GM12892 (cell line): ENCODE measurements around the gene GAL3ST3.
"Not testable (repeated sequence)": the region's sequence is repeated elsewhere in the genome, so short reads cannot be mapped to it uniquely, and the experiment has no call there.

ENCODE experiments used
- DNase-seq: peaks from one replicate; pipeline ENCODE4 v3.0.0; 2011; ENCODE audit not compliant: insufficient read length
- FAIRE-seq: peaks from 2 replicates; lab custom pipeline; 2011; peaks lifted over from hg19 to GRCh38; lab: Jason Lieb, UNC
- POLR2A ChIP-seq: IDR thresholded peaks from 2 replicates; pipeline ENCODE4 v1.6.1; 2011; ENCODE audit warnings: low read depth, low read length, control low read depth
- POLR2AphosphoS5 ChIP-seq: IDR thresholded peaks from 2 replicates; pipeline ENCODE4 v1.6.1; 2011; ENCODE audit warnings: low read depth, low read length, control low read depth
- TAF1 ChIP-seq: IDR thresholded peaks from 2 replicates; pipeline ENCODE4 v1.6.1; 2011; ENCODE audit warnings: low read depth, mild to moderate bottlenecking, control low read depth, low read length, borderline replicate concordance

GAL3ST3 gene

DNA sequence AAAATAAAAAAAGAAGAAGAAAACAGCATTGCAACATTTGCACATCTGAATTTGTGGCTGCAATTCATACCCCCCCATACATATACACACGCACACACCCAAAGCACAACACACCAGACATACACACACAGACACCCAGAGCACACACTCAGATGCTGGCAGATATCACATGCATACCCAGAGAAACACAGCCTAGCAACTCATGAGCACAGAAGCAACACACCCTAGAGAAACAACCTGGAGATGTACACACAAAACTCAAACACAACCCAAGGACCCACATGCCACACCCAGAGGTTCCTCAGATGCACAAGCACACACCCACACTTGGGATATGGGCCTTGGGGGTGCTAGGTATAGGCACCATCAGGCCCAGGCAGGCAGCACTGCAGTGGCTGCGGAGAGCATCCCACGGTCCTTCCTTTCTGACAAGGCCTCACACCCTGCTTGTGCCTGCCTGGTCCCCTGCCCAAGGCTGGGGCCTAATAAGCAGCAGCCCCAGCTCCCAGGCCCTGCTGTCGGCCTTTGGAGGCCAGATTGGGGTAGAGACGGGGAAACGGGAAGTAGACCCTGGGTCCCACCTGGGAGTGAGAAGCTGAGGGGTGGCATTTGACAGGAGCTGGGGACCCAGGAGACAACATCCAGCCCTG lies 34.0 kb downstream of the GAL3ST3 start:
- FAIRE-seq (no peak), DNase-seq (no peak)
- TF ChIP-seq TAF1, result no peak
- TF ChIP-seq POLR2A, result no peak
- TF ChIP-seq POLR2AphosphoS5, result no peak

DNA sequence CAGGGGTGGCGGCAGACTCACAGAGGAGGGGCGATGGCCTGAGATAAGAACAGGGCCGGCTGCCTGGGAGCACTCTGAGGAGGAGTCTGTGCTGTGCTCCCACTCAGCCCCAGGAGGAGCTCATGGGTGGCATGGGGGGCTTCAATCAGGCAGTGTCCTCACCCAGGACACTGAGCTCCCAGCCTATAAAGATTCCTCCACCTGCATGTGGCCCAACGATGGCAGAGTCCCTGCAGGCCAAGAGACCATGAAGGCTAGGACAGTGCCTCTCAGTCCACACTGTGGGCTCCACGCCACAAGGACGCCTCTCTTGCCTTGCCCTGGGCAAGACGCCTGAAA lies 35.2 kb downstream of the GAL3ST3 start:
- no peak for FAIRE-seq
- DNase-seq, result no peak
- TF ChIP-seq TAF1 (no peak), POLR2A (no peak), POLR2AphosphoS5 (no peak)

DNA sequence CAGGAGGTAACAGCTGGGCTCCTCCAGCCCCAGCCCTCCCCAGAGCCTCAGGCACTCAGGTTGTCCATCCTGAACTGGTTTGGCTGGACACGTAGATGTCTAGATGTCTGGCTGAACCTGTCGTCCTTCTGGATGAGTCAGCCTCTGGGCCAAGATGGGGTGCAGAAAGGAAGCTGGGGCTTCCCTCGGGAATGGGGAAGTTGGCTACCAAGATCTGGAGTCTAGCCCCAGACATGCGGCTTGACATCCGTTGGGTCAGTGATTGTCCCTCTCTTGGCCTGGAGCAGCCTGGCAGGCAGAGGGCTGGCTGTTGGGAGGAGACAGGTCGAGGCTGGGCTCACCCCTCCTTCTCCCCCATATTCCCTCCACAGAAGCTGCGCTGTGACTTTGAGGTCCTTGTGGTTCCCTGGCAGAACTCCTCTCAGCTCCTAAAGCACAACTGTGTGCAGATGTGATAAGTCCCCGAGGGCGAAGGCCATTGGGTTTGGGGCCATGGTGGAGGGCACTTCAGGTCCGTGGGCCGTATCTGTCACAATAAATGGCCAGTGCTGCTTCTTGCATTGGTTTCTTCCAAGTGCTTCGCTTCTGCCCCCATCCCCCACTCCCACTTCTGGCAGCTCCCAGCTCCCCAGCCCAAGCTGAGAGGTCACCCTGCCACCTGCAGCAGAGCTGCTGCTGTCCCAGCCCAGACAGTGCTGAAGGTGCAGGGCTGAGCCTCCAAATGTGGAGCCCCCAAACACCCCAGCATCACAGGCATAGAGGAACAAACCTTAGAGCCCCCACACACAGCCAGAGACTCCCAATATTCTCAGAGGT lies 35.8 kb downstream of the GAL3ST3 start:
- no peak for FAIRE-seq
- no peak for DNase-seq

DNA sequence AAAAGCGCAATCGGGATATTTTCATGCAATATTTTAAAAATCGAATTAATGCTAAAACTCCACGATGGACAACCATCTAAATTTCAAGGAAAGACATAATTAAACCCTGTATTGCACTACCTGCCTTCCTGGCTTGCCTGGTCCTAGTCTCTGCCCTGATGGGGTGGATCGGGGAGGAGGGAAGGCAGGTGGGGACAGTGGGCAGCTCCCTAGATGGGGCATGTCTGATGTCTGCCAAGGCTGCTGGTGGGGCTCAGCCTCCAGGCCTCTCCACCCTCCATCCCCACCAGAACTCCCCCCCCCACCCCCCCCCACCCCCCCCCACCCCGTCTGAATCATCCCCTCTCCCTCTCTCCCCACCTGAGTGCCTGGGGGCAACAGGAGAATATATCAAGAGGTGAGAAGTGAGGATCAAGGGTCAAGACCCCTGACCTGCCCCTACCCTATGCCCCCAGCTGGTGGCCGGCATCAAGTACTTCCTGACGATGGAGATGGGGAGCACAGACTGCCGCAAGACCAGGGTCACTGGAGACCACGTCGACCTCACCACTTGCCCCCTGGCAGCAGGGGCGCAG lies 36.5 kb downstream of the GAL3ST3 start:
- TF ChIP-seq TAF1 (no peak), POLR2A (no peak), POLR2AphosphoS5 (no peak)
- no peak for FAIRE-seq
- DNase-seq, result no peak

More for the DNA sequence above, 35.8 kb downstream of the GAL3ST3 start:
- TF ChIP-seq POLR2A (no peak), TAF1 (no peak), POLR2AphosphoS5 (no peak)

DNA sequence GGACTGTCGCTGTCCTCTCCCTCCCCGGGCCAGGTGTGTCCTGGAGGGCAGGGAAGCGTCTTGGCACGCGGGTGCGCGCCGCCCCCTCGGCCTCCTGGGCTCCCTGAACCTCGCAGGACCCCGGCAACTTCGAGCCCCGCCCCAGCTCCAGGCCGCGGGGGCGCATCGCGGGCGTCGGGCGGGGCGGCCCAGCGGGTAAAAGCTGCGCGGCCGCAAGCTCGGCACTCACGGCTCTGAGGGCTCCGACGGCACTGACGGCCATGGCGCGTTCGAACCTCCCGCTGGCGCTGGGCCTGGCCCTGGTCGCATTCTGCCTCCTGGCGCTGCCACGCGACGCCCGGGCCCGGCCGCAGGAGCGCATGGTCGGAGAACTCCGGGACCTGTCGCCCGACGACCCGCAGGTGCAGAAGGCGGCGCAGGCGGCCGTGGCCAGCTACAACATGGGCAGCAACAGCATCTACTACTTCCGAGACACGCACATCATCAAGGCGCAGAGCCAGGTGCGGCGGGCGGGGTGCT lies 37.1 kb downstream of the GAL3ST3 start, which contains the start of gene CST6:
CST6 (plus strand) TSS at position 224 of the 519 bp plus-strand sequence; CDS start at position 261, 37 bp downstream.
- DNase-seq (no peak), FAIRE-seq (no peak)
- no peak for TF ChIP-seq POLR2AphosphoS5
- no peak for TF ChIP-seq POLR2A
- no peak for TF ChIP-seq TAF1

DNA sequence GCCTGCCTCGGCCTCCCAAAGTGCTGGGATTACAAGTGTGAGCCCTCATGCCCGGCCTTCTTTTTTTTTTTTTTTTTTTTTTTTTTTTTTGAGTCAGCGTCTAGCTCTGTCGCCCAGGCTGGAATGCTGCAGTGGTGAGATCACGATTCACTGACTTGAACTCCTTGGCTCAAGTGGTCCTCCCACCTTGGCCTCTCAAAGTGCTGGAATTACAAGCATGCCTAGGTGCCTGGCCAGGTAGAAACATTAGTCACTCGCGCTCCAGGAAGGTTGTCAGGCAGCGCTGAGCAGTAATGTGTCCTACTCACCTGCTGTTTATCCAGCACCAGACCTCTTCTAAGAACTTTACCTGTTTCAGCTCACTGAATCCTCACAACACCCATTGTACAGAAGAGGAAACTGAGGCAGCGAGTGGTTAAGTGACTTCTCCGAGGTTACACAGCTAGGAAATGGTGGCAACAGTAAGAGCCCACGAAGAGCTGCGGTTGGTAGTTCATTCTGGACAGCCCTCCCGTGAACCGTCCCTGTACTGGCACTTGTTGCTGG lies 37.6 kb downstream of the GAL3ST3 start:
- DNase-seq, result no peak
- TF ChIP-seq POLR2AphosphoS5 (no peak), TAF1 (no peak), POLR2A (no peak)
- FAIRE-seq, result no peak

DNA sequence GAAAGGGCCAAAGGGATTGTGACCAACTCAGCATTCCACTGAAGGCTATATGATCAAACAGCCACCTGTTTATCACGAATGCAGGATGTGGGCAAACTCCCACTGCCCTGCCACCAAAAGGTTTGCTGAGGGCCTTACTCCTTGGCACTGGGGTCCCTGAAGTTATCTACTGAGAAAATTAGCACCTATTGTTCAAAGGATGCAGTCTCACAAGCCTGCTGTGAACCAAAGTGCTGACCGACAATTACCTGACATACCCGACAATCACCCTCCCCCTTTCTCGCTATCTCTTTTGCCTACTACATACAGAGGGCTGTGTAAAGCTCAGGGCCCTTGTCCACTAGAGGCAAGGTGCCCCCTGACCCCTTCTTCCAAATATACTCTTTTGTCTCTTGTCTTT lies 38.9 kb downstream of the GAL3ST3 start:
- FAIRE-seq, result not testable (repeated sequence)

DNA sequence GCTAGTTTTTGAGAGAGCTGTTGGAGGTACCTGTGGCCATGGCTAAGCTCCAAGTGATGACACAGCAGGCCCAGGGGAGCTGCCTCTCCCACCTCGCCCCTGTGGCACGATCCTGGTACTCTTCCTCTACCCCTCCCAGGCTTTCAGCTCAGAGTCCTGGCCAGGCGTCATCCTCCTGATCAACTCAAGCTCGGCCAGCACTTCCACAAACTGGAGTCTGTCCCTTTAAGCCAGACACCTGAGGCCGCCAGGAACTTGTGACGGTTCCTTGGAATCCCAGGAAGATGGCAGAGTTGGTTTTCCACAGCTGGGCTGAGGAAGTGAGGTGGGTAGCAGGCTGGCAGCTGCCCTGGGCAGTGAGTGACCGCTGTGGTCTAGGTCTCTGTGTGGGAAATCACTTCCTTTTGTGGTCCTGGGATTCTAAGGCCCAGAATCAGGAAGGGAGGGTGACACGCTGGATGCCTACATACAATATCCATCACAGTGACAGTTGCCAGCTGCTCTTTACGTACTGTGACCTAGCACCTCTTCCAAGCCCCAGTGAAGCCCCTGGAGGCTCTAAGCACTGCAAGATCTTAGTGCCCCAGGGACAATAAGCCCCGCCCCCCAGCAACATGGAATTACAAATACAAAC lies 40.4 kb downstream of the GAL3ST3 start:
- FAIRE-seq (no peak), DNase-seq (no peak)
- TF ChIP-seq POLR2A (no peak), POLR2AphosphoS5 (no peak), TAF1 (no peak)

More for the DNA sequence above, 38.9 kb downstream of the GAL3ST3 start:
- not testable (repeated sequence) for DNase-seq

DNA sequence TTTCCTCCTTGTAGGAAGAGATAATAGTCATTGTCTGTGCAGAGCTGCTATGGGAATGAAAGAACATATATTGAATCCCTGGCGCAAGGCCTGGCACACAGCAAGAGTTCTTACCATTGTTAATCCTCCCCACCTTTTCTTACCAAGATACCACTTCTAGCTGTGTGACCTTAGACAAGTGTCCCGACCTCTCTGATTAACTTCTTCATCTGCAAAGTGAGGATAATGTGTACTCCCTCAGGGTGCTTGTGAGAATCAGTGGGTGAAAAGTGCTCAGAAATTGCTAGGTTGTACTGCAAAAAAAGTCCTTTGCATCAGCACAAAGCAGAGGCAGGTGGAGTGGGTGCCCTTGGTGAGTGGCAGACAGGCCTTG lies 40.9 kb downstream of the GAL3ST3 start:
- DNase-seq (no peak), FAIRE-seq (no peak)
- TF ChIP-seq POLR2AphosphoS5 (no peak), POLR2A (no peak), TAF1 (no peak)

DNA sequence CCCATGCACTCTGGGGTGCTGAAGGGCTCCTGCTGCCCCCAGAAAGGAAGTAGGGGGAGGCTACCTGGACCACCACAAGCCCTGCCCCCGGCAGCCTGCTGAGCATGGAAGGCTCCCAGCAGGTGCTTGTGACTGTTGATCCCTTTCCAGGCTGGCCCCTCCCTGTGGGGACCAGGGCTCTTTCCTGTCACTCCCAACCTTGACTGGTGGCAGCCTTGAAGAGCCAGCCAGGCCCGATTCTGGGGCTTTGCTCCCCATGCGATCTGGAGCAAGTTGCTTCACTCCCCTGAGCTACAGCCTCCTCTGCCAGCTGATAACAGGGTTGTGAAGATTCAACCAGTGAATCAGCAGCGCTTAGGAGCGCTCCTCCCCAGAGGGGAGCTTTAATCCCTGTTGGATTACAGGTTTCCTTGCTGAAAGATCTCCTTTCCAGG lies 41.7 kb downstream of the GAL3ST3 start:
- FAIRE-seq, result no peak
- DNase-seq, result no peak
- TF ChIP-seq POLR2A, result no peak
- TF ChIP-seq TAF1, result no peak
- no peak for TF ChIP-seq POLR2AphosphoS5

DNA sequence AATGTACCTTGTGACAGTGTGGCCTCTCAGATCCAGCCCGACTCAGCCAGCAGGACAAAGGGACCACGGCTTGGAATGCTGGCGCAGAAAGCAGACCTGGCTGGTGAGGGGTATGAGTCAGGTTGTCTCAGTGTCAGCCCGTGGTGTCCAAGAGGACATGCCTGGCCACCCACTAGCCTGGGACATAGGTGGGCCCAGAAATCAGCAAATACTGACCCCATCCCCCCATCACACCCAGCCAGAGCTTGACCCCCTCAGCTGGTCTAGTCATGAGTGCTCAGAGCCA lies 42.1 kb downstream of the GAL3ST3 start:
- FAIRE-seq (no peak), DNase-seq (no peak)
- TF ChIP-seq POLR2AphosphoS5, result no peak
- no peak for TF ChIP-seq POLR2A
- TF ChIP-seq TAF1, result no peak

DNA sequence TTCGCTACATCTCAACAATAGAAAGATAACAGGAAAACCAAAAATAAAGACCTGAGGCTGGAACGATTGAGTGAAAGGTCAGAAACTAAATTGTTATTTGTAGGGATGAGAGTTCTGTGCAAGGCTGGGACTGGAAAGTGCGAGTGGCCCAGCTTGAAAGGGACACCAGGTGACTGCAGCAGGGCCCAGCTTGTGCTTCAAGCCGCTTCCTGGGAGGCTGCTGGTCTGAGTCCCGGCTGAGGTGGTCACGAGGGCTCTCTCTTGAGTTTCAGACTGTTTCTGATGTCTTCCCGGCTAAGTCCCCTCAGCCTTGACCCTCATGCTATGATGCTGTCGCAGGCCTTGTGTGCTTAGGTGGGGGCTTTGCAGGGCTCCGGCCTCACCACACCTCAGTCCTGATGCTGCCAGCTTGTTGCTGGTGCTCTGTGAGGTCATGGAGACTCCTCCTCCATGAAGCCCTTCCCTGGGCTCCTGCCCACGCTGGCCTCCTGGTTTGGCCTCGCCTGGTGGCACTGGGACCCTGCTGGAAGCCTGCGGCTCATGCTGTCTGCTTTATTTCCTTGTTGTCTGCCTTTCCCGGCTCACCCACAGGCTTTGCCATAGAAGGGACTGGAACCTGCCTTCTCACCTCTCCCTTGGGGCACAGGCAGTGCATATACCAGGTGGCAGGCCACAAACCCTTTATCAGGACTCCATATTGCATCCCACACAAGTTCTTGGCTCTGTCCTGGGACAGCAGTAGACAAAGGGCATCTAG lies 42.6 kb downstream of the GAL3ST3 start:
- FAIRE-seq, result no peak
- TF ChIP-seq POLR2A, result 0 out of 2 replicates have a peak, but pooled peaks have one; percentile 9
- TF ChIP-seq TAF1, result no peak
- no peak for DNase-seq
